ENCODE data around the gene MLLT6. TPM values are rescaled to one million over a fixed set of nuclear protein-coding genes. Genes with fewer than 3 reads are reported as not detected.

The MLLT6 gene
- total RNA-seq, 2 experiments from 2014 or later: 333 to 343 TPM

- Mint-ChIP-seq H3K4me1 (no peaks in the 10 kb centered on the region), H3K36me3 (no peaks in the 10 kb centered on the region), H3K27me3 (peaks cover 4% of the 10 kb centered on the region), H3K9me3 (no peaks in the 10 kb centered on the region), H3K4me3 (no peak overlapping the region), H3K27ac (no peak overlapping the region)
- no peak for ATAC-seq (ENCODE audit: low read depth)
- POLR2A ChIA-PET: interaction anchor here (1.1 to 1.6 kb wide), 2 partner anchors 14 to 19 kb away, joined by 3 to 5 read pairs; partner anchors contain the start of gene MLLT6
- DNase-seq: no peak
These were observed 14.7 kb upstream of the MLLT6 start for GRCh38 chr17:38690386-38690785.

DNA sequence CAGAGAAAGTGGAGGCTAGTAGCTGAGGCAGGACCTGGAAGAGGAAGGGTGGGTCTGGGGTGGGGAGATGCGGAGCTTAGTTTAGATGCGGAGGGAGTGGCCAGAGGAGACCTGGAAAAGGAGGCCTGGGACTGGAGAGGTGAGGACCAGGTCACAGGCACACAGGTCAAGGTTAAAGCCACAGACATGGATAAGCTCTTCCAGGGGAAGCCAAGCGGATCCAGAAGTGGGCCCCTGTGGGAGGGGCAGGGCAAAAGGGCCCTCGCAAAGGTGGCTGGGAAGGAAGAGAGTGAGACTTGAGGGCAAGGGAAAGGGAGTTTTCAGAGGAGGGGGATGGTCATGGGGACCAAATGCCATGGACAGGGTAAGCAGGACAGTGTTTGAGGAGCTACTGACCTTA, 13.9 kb upstream of the MLLT6 start:
- POLR2A ChIA-PET: interaction anchor here (1.1 to 1.6 kb wide), 3 partner anchors 14 to 19 kb away, joined by 3 to 5 read pairs (median 5); partner anchors contain the start of gene MLLT6
- Mint-ChIP-seq H3K4me1 (peaks cover 3% of the 10 kb centered on the region), H3K27me3 (peaks cover under 1% of the 10 kb centered on the region), H3K36me3 (no peaks in the 10 kb centered on the region), H3K9me3 (no peaks in the 10 kb centered on the region), H3K4me3 (no peak overlapping the region), H3K27ac (no peak overlapping the region)
- DNase-seq (no peak), ATAC-seq (ENCODE audit: low read depth) (no peak)

GRCh38 chr17:38693700-38694329, 11.3 kb upstream of the MLLT6 start:
- Mint-ChIP-seq H3K27ac (no peak overlapping the region), H3K9me3 (no peaks in the 10 kb centered on the region), H3K36me3 (no peaks in the 10 kb centered on the region), H3K27me3 (no peaks in the 10 kb centered on the region), H3K4me1 (peaks cover 20% of the 10 kb centered on the region), H3K4me3 (no peak overlapping the region)
- POLR2A ChIA-PET: no interaction called here
- no peak for DNase-seq
- no peak for ATAC-seq (ENCODE audit: low read depth)

DNA sequence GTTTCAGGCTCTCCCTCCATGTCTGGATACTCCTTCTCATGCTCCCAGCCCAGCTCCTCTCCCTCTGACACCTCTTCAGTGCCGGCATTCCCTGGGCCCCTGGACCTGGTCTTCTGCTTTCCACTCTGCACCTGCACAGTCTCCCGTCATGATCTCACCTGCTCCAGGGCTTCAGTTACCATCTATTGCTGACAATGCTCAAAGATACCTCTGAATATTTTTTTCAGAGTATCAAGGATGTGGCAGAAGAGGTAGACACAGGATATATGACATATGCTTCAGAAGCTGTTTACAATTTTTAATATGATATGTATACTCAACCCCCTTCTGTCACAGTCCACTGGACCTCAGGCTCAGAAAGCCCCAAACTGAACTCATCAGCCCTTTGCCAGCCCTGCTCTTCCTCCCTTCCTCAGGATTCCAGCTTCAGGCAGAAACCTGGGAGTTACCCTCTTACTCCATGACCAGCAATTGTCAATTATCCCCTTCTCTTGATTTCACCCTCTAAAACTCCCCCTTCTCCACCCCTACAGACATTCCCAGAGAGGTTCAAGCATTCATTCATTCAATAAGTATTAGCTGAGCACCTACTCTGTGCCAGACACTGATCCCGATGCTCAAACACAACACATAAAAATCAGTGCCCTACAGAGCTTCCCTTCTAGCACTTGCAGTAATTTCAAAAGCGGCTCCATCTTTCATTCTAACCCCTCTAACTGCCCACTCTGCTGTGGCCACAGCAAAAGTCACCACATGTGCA, 7.8 kb upstream of the MLLT6 start:
- Mint-ChIP-seq H3K4me1 (peaks cover 35% of the 10 kb centered on the region), H3K27me3 (no peaks in the 10 kb centered on the region), H3K9me3 (no peaks in the 10 kb centered on the region), H3K36me3 (no peaks in the 10 kb centered on the region), H3K27ac (peak overlapping the region; percentile 69), H3K4me3 (peak overlapping the region; percentile 29)
- no peak for DNase-seq
- peak; percentile 19 for ATAC-seq (ENCODE audit: low read depth)
- POLR2A ChIA-PET: interaction anchor here (0.5 to 3.6 kb wide), 9 partner anchors 9 to 279 kb away, joined by 3 to 23 read pairs (median 5); partner anchors contain the start of genes LASP1 and MLLT6

DNA sequence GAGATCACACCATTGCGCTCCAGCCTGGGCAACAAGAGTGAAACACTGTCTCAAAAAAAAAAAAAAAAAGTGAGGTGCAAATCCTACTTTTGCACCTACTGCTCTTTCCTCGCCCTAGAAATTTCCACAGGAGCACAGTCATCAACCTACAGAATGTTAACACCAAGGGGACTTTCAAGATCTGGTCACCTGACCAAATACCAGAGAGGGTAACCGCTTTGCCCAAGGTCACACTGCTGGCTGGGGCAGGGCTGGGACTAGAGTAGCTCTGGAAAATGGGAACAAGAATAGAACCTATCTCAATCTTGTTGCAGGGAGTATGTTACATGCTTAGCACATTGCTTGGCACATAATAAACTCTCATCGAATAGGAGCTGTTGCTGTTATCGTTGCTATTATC, 6.3 kb upstream of the MLLT6 start:
- Mint-ChIP-seq H3K27ac (no peak overlapping the region), H3K36me3 (no peaks in the 10 kb centered on the region), H3K4me3 (no peak overlapping the region), H3K27me3 (no peaks in the 10 kb centered on the region), H3K4me1 (peaks cover 35% of the 10 kb centered on the region), H3K9me3 (no peaks in the 10 kb centered on the region)
- DNase-seq (no peak), ATAC-seq (ENCODE audit: low read depth) (no peak)
- POLR2A ChIA-PET: no interaction called here

DNA sequence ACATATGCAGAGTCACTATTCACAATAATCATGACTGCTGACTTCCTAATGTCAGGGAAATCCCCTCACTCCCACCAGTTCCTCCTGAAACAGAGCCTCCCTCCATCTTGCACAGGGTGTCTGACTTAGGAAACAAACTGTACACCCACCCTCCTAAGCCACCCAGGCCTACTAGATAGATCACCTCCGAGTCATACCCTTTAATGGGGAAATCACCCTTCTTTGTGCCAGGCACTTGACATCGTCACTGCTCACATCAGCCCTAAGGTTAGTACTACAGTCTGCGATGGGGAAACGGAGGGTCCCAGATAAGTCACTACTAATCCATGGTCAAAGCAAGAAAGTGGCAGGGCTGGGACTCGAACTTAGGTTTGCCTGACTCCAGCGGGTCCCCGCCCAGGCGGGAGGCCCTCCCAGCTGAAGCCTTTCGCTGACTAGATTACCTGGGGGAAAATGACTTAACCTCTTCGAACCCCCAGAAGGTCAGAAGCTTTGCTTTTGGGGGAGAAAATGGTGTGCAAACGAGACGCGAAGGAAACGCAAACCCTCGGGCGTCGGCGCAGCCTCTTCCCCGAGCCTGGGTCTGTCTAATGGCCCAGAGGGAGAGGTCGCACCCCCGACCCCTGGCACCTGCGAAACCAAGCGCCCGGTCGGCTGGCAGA, 3.4 kb upstream of the MLLT6 start:
- POLR2A ChIA-PET: interaction anchor here (0.6 to 2.7 kb wide), 8 partner anchors 9 to 182 kb away, joined by 3 to 25 read pairs (median 6); partner anchors contain the start of genes EPOP and PSMB3
- peak overlapping the region; percentile 90 for H3K27ac Mint-ChIP-seq
- H3K27me3 Mint-ChIP-seq: no peaks in the 10 kb centered on the region
- no peaks in the 10 kb centered on the region for H3K36me3 Mint-ChIP-seq
- H3K4me1 Mint-ChIP-seq: peaks cover 31% of the 10 kb centered on the region
- peak; percentile 26 for ATAC-seq (ENCODE audit: low read depth)
- peak overlapping the region; percentile 67 for H3K4me3 Mint-ChIP-seq
- no peaks in the 10 kb centered on the region for H3K9me3 Mint-ChIP-seq
- DNase-seq: no peak

DNA sequence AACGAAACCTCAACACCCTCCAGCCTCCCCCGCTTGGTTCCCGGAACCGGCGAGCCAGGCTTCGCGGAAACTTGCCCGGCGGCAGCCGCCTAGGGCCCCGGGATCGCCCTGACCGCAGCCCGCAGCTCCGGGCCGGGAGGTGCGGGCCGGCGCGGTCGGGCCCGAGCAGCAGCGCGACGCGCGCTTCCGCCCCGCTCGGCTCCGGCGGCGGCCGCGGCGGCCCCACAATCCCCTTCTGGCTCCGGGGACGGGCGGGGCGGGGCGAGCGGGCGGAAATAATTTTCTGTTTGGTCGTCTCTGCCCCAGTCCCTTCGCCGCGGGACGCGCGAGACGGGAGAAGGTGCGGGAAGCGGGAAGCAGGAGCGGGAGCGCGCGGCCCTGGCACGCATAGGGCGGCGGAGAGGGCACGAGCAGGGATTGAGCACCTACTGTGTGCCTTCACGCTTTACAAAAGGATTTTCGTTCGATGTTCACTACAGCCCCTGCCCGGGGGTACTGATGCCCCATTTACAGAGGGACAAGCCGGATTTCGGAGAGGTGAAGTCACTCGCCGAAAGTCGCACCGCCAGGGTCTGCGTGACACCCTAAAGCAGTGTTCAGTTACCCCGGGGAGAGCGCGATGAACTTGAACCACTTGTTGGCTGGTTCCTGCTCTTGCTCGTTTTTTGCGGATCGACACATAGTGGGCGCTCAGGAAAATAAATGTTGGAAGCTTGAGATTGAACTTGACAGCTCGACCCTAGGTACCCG, 2.7 kb upstream of the MLLT6 start:
- Mint-ChIP-seq H3K36me3 (peaks cover 3% of the 10 kb centered on the region), H3K27ac (peak overlapping the region; percentile 97), H3K4me3 (peak overlapping the region; percentile 96), H3K9me3 (no peaks in the 10 kb centered on the region), H3K27me3 (no peaks in the 10 kb centered on the region), H3K4me1 (peaks cover 28% of the 10 kb centered on the region)
- ATAC-seq (ENCODE audit: low read depth) (peak; percentile 40), DNase-seq (peak; percentile 85)
- POLR2A ChIA-PET: interaction anchor here (0.6 to 5.2 kb wide), 9 partner anchors 8 to 175 kb away, joined by 3 to 111 read pairs (median 7); partner anchors contain the start of genes EPOP and PSMB3

DNA sequence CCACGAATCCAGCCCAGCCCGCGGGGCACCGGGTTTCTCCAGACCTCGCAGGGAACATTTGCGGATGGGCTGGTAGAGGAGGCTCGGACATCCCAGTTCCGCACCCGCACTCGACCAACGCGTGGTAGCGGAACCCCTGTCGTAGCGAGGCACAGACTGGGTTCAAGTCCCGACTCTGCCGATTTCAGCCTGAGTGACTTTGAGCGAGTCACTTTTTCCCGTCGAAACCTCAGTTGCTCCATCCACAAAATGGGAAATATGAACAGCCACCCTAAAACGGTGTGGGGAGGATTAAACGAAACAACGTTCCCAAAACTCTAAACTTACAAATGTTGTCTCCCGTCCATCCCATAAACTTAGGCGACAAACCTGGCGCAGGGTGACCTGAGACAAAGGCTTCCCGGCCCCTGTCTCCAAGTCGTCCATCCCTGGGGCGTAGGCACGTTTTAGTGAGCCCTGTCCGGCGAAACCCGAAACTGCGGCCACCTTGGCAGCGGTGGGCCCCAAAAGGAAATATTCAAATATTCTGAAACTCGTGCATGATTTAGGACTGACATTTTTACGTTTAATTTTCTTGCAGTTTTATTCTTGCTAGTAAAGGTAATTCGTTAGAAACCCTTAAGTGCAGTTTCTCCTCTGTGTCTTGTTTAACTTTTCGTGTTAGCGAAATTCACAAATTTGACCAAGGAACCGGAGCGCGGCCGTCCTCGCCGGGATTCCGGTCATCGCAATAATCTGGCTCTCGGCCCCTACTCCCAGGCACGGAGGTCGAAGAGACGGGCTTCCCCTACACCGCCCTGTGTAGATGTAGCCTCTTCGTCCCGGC, 1.9 kb upstream of the MLLT6 start:
- Mint-ChIP-seq H3K27ac (peak overlapping the region; percentile 97), H3K9me3 (no peaks in the 10 kb centered on the region), H3K36me3 (peaks cover 4% of the 10 kb centered on the region), H3K4me3 (peak overlapping the region; percentile 96), H3K27me3 (no peaks in the 10 kb centered on the region), H3K4me1 (peaks cover 30% of the 10 kb centered on the region)
- DNase-seq (no peak), ATAC-seq (ENCODE audit: low read depth) (no peak)
- POLR2A ChIA-PET: interaction anchor here (0.6 to 5.2 kb wide), 7 partner anchors 15 to 174 kb away, joined by 3 to 111 read pairs (median 10); partner anchors contain the start of gene EPOP

DNA sequence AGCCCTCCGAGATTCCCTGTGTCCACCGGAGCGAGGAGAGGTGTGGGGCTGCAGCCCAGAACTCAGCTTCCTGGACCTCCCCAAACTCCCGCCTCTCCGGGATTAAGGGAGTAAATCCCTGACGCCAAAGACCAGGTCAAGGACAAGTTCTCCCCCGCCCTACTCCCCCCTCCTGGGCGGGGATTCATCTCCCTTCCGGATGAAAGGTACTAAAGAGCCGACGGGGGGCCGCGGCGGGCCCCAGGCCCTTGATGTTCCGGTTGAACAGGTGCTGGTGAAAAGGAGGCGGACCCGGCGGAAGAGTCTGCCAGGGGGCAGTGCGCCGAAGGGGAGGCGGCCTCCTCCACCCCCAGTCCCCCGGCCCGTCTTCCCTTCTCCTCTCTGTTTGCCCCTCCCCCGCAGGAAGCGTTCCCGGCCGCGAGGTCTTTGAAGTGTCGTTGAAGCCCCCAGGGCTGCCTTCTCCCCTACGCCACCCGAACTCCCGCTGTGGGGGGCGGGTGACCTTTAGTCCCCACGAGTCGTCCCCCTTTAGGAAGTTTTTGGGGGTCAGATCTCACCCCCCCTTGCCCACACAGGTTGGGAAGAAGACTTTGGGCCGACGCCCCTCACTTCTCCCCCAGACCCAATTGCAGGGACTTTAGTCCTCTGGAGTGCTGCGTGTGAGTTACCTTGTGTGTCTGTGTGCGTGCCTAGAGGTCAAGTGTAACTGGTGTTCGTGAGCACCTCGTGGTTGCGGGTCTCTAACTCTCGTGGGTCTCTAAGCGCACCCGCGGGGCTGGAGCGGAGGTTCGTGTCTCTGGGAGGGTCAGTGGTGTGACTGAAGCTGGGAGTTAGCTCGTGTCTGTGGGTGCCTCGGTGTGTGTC, 1.1 kb upstream of the MLLT6 start:
- ATAC-seq (ENCODE audit: low read depth) (peak; percentile 20), DNase-seq (peak; percentile 80)
- Mint-ChIP-seq H3K27ac (peak overlapping the region; percentile 97), H3K4me1 (peaks cover 29% of the 10 kb centered on the region), H3K4me3 (peak overlapping the region; percentile 96), H3K36me3 (peaks cover 4% of the 10 kb centered on the region), H3K9me3 (no peaks in the 10 kb centered on the region), H3K27me3 (no peaks in the 10 kb centered on the region)
- POLR2A ChIA-PET: interaction anchor here (0.7 to 5.2 kb wide), 12 partner anchors 8 to 150 kb away, joined by 3 to 111 read pairs (median 6); partner anchors contain the start of genes EPOP and RPL23

GRCh38 chr17:38705523-38705802, 390 bp downstream of the MLLT6 start:
- peak overlapping the region; percentile 70 for H3K27ac Mint-ChIP-seq
- DNase-seq (peak; percentile 66), ATAC-seq (ENCODE audit: low read depth) (no peak)
- peaks cover 36% of the 10 kb centered on the region for H3K4me1 Mint-ChIP-seq
- H3K9me3 Mint-ChIP-seq: no peaks in the 10 kb centered on the region
- H3K36me3 Mint-ChIP-seq: peaks cover 14% of the 10 kb centered on the region
- no peaks in the 10 kb centered on the region for H3K27me3 Mint-ChIP-seq
- POLR2A ChIA-PET: interaction anchor here (0.7 to 5.2 kb wide), 14 partner anchors 9 to 164 kb away, joined by 3 to 111 read pairs (median 8); partner anchors contain the start of genes EPOP and LASP1
- H3K4me3 Mint-ChIP-seq: peak overlapping the region; percentile 69

GRCh38 chr17:38705803-38706504, 881 bp downstream of the MLLT6 start:
- Mint-ChIP-seq H3K36me3 (peaks cover 18% of the 10 kb centered on the region), H3K27ac (peak overlapping the region; percentile 81), H3K4me3 (peak overlapping the region; percentile 95), H3K4me1 (peaks cover 39% of the 10 kb centered on the region), H3K27me3 (no peaks in the 10 kb centered on the region), H3K9me3 (no peaks in the 10 kb centered on the region)
- POLR2A ChIA-PET: interaction anchor here (0.7 to 5.2 kb wide), 13 partner anchors 8 to 163 kb away, joined by 3 to 111 read pairs (median 8); partner anchors contain the start of genes EPOP and LASP1
- ATAC-seq (ENCODE audit: low read depth): no peak
- no peak for DNase-seq

Data from activated naive CD8-positive, alpha-beta T cell treated with anti-CD3 and anti-CD28 coated beads, Interleukin-2, amount 10 ng/mL, durations not matched to agents 7 days and 5 days (primary cell).